Activated CD8-positive, alpha-beta memory T cell treated with anti-CD3 and anti-CD28 coated beads for 36 hours (primary cell): ENCODE results near the gene DNER. TPM values are rescaled to one million over a fixed set of nuclear protein-coding genes. Genes with fewer than 3 reads are reported as not detected.
"Not testable (repeated sequence)": the region's sequence is repeated elsewhere in the genome, so short reads cannot be mapped to it uniquely, and the experiment has no call there.

Source experiments
- CTCF ChIA-PET: fragments of 350-600 bp; sonication (Branson Sonifier 250); formaldehyde crosslinking; loops from one replicate; lab custom pipeline; 2021; ENCODE audit warnings: antibody characterized with exemption; lab: Charles Lee
- POLR2A ChIA-PET: fragments of 350-600 bp; sonication (Branson Sonifier 250); formaldehyde crosslinking; loops from one replicate; lab custom pipeline; 2021; ENCODE audit warnings: antibody characterized with exemption; lab: Charles Lee
- total RNA-seq, 2 experiments: library from RNA; stranded (reverse); gene quantifications; one replicate each; pipeline ENCODE4 v1.2.3, GENCODE V29; 2021

The DNER gene
- total RNA-seq, 2 experiments from 2014 or later = not detected

GRCh38 chr2:229526951-229527350 is 187.4 kb downstream of the DNER start:
- CTCF ChIA-PET = no interaction called here
- POLR2A ChIA-PET = no interaction called here

- CTCF ChIA-PET = no interaction called here
- POLR2A ChIA-PET = no interaction called here
These were observed 189.6 kb downstream of the DNER start for GRCh38 chr2:229524799-229525198.

GRCh38 chr2:229523663-229524062 is 190.7 kb downstream of the DNER start:
- ChIA-PET CTCF (interaction anchor here (0.6 kb wide), 1 partner anchor 24 kb away, joined by 3 read pairs; no protein-coding TSS in a partner anchor), POLR2A (no interaction called here)

GRCh38 chr2:229521576-229521975 is 192.8 kb downstream of the DNER start:
- POLR2A ChIA-PET = no interaction called here
- CTCF ChIA-PET = no interaction called here

GRCh38 chr2:229520691-229521096 is 193.7 kb downstream of the DNER start:
- POLR2A ChIA-PET = no interaction called here
- CTCF ChIA-PET = no interaction called here

GRCh38 chr2:229519655-229520430 is 194.5 kb downstream of the DNER start:
- ChIA-PET CTCF (no interaction called here), POLR2A (no interaction called here)

GRCh38 chr2:229514273-229514895 is 200.0 kb downstream of the DNER start:
- CTCF ChIA-PET = no interaction called here
- POLR2A ChIA-PET = no interaction called here

GRCh38 chr2:229511524-229511923 is 202.8 kb downstream of the DNER start:
- ChIA-PET POLR2A (no interaction called here), CTCF (no interaction called here)

GRCh38 chr2:229506699-229507098 is 207.7 kb downstream of the DNER start:
- CTCF ChIA-PET, POLR2A ChIA-PET: not testable (repeated sequence)

- ChIA-PET POLR2A (no interaction called here), CTCF (no interaction called here)
These were observed 213.1 kb downstream of the DNER start for GRCh38 chr2:229501051-229501794.

- POLR2A ChIA-PET = no interaction called here
- CTCF ChIA-PET = no interaction called here
These were observed 222.3 kb downstream of the DNER start for GRCh38 chr2:229492034-229492433.

GRCh38 chr2:229490167-229490566 is 224.2 kb downstream of the DNER start:
- POLR2A ChIA-PET = no interaction called here
- CTCF ChIA-PET = no interaction called here

GRCh38 chr2:229489016-229489415 is 225.3 kb downstream of the DNER start:
- ChIA-PET POLR2A (no interaction called here), CTCF (interaction anchor here (0.6 kb wide), 1 partner anchor 10 kb away, joined by 3 read pairs; no protein-coding TSS in a partner anchor)

- POLR2A ChIA-PET = no interaction called here
- CTCF ChIA-PET = no interaction called here
These were observed 226.1 kb downstream of the DNER start for GRCh38 chr2:229488232-229488631.

GRCh38 chr2:229486673-229487072 is 227.7 kb downstream of the DNER start:
- ChIA-PET POLR2A (no interaction called here), CTCF (no interaction called here)

- POLR2A ChIA-PET = no interaction called here
- CTCF ChIA-PET = no interaction called here
These were observed 228.5 kb downstream of the DNER start for GRCh38 chr2:229485857-229486256.

- ChIA-PET CTCF (interaction anchor here (1.0 kb wide), 1 partner anchor 17 kb away, joined by 6 read pairs; no protein-coding TSS in a partner anchor), POLR2A (no interaction called here)
These were observed 237.0 kb downstream of the DNER start for GRCh38 chr2:229477269-229477755.

GRCh38 chr2:229475778-229476177 is 238.6 kb downstream of the DNER start:
- ChIA-PET POLR2A (no interaction called here), CTCF (no interaction called here)

- ChIA-PET CTCF (no interaction called here), POLR2A (no interaction called here)
These were observed 240.2 kb downstream of the DNER start for GRCh38 chr2:229474125-229474524.

GRCh38 chr2:229470781-229471180 is 243.6 kb downstream of the DNER start:
- CTCF ChIA-PET = interaction anchor here (0.9 kb wide), 1 partner anchor 12 kb away, joined by 3 read pairs; no protein-coding TSS in a partner anchor

More at GRCh38 chr2:229470781-229471180, 243.6 kb downstream of the DNER start:
- POLR2A ChIA-PET = no interaction called here
